Neural cell (in vitro differentiated cells): ENCODE measurements around the gene CRYBA1. TPM values are rescaled to one million over a fixed set of nuclear protein-coding genes. Genes with fewer than 3 reads are reported as not detected.

Experiments
- H2AFZ ChIP-seq: fragments of 200-600, 300-800 bp; sonication (generic), shearing (Covaris generic); 2 replicates; pipeline ENCODE4 v1.6.0; 2014; ENCODE audit warnings: low read depth, mild to moderate bottlenecking, antibody characterized with exemption, low read length, moderate library complexity
- H3F3A ChIP-seq: fragments of 200-600 bp; shearing (Covaris generic); 2 replicates; pipeline ENCODE4 v1.6.1; 2016; ENCODE audit warnings: mild to moderate bottlenecking, moderate library complexity, mixed read lengths, antibody characterized with exemption, low read length; ENCODE audit not compliant: insufficient read depth, poor library complexity, severe bottlenecking
- H3K27ac ChIP-seq: fragments of 200-600, 300-800 bp; sonication (generic), shearing (Covaris generic); 2 replicates; pipeline ENCODE4 v1.5.1; 2014; ENCODE audit warnings: mild to moderate bottlenecking, low read length, moderate library complexity
- H3K27me3 ChIP-seq: fragments of 300-800, 200-600 bp; sonication (generic), shearing (Covaris generic); 2 replicates; pipeline ENCODE4 v1.6.0; 2014; ENCODE audit warnings: mild to moderate bottlenecking, low read depth, low read length, moderate library complexity; ENCODE audit not compliant: insufficient read depth
- H3K36me3 ChIP-seq: fragments of 300-800, 200-600 bp; sonication (generic), shearing (Covaris generic); 2 replicates; pipeline ENCODE4 v1.5.1; 2014; ENCODE audit warnings: mild to moderate bottlenecking, antibody characterized with exemption, low read length, moderate library complexity; ENCODE audit not compliant: insufficient read depth
- H3K4me2 ChIP-seq: fragments of 300-800, 200-600 bp; sonication (generic), shearing (Covaris generic); 2 replicates; pipeline ENCODE4 v1.6.0; 2014; ENCODE audit warnings: mild to moderate bottlenecking, low read length
- H3K4me3 ChIP-seq: fragments of 300-800, 200-600 bp; sonication (generic), shearing (Covaris generic); 2 replicates; pipeline ENCODE4 v1.5.1; 2014; ENCODE audit warnings: mild to moderate bottlenecking, low read length, moderate library complexity
- H3K79me2 ChIP-seq: fragments of 200-600 bp; shearing (Covaris generic); replicated peaks from 2 replicates; pipeline ENCODE4 v1.6.0; 2014; ENCODE audit warnings: mild to moderate bottlenecking, low read length, moderate library complexity; ENCODE audit not compliant: insufficient read depth
- H3K9ac ChIP-seq: fragments of 300-800, 200-600 bp; sonication (generic), shearing (Covaris generic); 2 replicates; pipeline ENCODE4 v1.6.1; 2016; ENCODE audit warnings: mild to moderate bottlenecking, low read length, mixed read lengths
- H3K9me2 ChIP-seq: fragments of 200-600 bp; shearing (Covaris generic); 2 replicates; pipeline ENCODE4 v1.6.1; 2016; ENCODE audit warnings: mild to moderate bottlenecking, low read length, mixed read lengths; ENCODE audit not compliant: insufficient read depth
- H3K9me3 ChIP-seq: fragments of 200-600, 300-800 bp; sonication (generic), shearing (Covaris generic); 2 replicates; pipeline ENCODE4 v1.6.1; 2016; ENCODE audit warnings: mild to moderate bottlenecking, mixed run types, low read length, moderate library complexity, mixed read lengths
- H4K20me1 ChIP-seq: fragments of 200-600 bp; shearing (Covaris generic); 2 replicates; pipeline ENCODE4 v1.6.1; 2016; ENCODE audit warnings: mild to moderate bottlenecking, mixed run types; ENCODE audit not compliant: insufficient read depth
- CTCF ChIP-seq: fragments of 450-650 bp; IDR thresholded peaks from 2 replicates; pipeline ENCODE4 v1.5.1; 2014; ENCODE audit warnings: antibody characterized with exemption, mild to moderate bottlenecking, moderate library complexity; ENCODE audit not compliant: poor library complexity, severe bottlenecking
- EP300 ChIP-seq: fragments of 450-650 bp; conservative IDR thresholded peaks from 2 replicates; pipeline ENCODE4 v1.6.1; 2014; ENCODE audit warnings: antibody characterized with exemption, mild to moderate bottlenecking, moderate library complexity; ENCODE audit not compliant: poor library complexity, severe bottlenecking
- EZH2 ChIP-seq: fragments of 200-600, 300-800 bp; shearing (Covaris generic), sonication (generic); IDR thresholded peaks from 2 replicates; pipeline ENCODE4 v1.6.1; 2014; ENCODE audit warnings: antibody characterized with exemption, low read length, borderline replicate concordance, mild to moderate bottlenecking; ENCODE audit not compliant: insufficient read depth, poor library complexity, severe bottlenecking
- MXI1 ChIP-seq: fragments of 450-650 bp; conservative IDR thresholded peaks from 2 replicates; pipeline ENCODE4 v1.6.1; 2014; ENCODE audit warnings: antibody characterized with exemption, mild to moderate bottlenecking; ENCODE audit not compliant: poor library complexity, severe bottlenecking
- POLR2AphosphoS5 ChIP-seq: IDR thresholded peaks from 2 replicates; pipeline ENCODE4 v1.6.1; 2012
- RAD21 ChIP-seq: fragments of 450-650 bp; conservative IDR thresholded peaks from 2 replicates; pipeline ENCODE4 v1.6.1; 2014; ENCODE audit warnings: antibody characterized with exemption, mild to moderate bottlenecking, moderate library complexity
- REST ChIP-seq: IDR thresholded peaks from 2 replicates; pipeline ENCODE4 v1.6.1; 2012; ENCODE audit warnings: borderline replicate concordance
- SMC3 ChIP-seq: fragments of 450-650 bp; conservative IDR thresholded peaks from 2 replicates; pipeline ENCODE4 v1.6.1; 2014; ENCODE audit warnings: antibody characterized with exemption, mild to moderate bottlenecking, moderate library complexity; ENCODE audit not compliant: poor library complexity
- TAF1 ChIP-seq: IDR thresholded peaks from 2 replicates; pipeline ENCODE4 v1.6.1; 2012; ENCODE audit warnings: low read depth
- polyA plus RNA-seq: library from polyadenylated mRNA; depleted of rRNA; stranded (reverse); fragments of >200 nt; gene quantifications from 2 replicates; pipeline ENCODE4 v1.2.3, GENCODE V29; 2014

The CRYBA1 gene
- polyA plus RNA-seq, 1 donor from 2014 or later: not detected

- H3K36me3 ChIP-seq: no peaks in the 10 kb centered on the region
- no peaks in the 10 kb centered on the region for H3K9me2 ChIP-seq
- no peak overlapping the region for H3K4me2 ChIP-seq
- H3F3A ChIP-seq: no peaks in the 10 kb centered on the region
- no peak overlapping the region for H2AFZ ChIP-seq
- H3K9me3 ChIP-seq: no peaks in the 10 kb centered on the region
- H3K27me3 ChIP-seq: no peaks in the 10 kb centered on the region
- H3K4me3 ChIP-seq: no peak overlapping the region
- no peak overlapping the region for H3K27ac ChIP-seq
- TF ChIP-seq POLR2AphosphoS5 (no peak), REST (no peak), EP300 (no peak), MXI1 (no peak), TAF1 (no peak)
- H4K20me1 ChIP-seq: no peaks in the 10 kb centered on the region
- H3K9ac ChIP-seq: no peak overlapping the region
- no peaks in the 10 kb centered on the region for H3K79me2 ChIP-seq
Observed at GRCh38 chr17:29212094-29212631, 34.5 kb upstream of the CRYBA1 start.

GRCh38 chr17:29212681-29213121 lies 34.0 kb upstream of the CRYBA1 start:
- H4K20me1 ChIP-seq: no peaks in the 10 kb centered on the region
- no peaks in the 10 kb centered on the region for H3K79me2 ChIP-seq
- TF ChIP-seq TAF1: no peak
- no peak overlapping the region for H3K27ac ChIP-seq
- no peaks in the 10 kb centered on the region for H3K9me2 ChIP-seq
- no peaks in the 10 kb centered on the region for H3K36me3 ChIP-seq
- H3K4me3 ChIP-seq: no peak overlapping the region
- H3K9me3 ChIP-seq: no peaks in the 10 kb centered on the region
- no peak overlapping the region for H3K4me2 ChIP-seq
- H3K27me3 ChIP-seq: no peaks in the 10 kb centered on the region
- no peaks in the 10 kb centered on the region for H3F3A ChIP-seq
- no peak overlapping the region for H2AFZ ChIP-seq
- H3K9ac ChIP-seq: no peak overlapping the region

DNA sequence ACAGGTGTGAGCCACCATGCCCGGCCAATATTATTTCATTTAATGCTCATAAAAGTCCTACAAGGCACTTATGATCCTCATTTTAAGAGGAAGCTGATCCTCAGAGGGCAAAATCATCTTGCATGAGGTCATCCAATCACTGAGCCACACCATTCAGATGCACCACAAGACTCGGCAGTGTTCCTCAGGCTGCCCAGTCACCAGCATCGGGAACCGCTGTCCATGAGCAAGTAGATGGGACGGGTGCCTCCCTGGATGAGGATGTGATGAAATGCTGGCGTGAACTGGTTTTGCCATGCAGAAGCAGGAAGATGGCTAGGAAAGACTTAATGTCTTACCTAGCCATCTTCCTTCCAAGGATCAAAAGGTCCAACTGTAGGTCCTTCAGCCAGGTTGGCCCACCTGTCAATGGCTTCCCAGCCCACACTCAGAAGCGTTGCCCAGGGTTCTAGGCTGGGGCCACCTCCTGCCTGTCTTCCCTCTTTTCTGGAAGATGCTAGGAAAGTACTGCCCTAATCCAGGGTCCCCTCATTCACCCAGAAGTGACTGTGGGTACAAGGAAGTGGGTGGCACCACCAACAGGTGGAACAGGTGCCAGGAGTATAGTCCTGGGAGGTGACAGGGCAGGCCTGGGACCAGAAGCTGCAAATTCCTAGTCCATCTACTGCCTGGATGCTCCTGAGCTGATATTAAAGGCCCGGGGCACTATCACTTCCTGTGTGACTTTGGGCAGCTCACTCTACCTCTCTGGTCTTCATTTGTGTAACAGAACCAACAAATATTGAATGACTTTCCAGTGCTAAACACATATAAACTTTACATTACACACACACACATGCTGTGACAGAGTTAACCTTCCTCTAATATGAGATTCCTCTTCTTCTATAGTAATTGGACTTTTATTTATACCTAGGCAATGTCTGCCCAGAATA lies 32.2 kb upstream of the CRYBA1 start:
- H3K9ac ChIP-seq: no peak overlapping the region
- H3K9me2 ChIP-seq: no peaks in the 10 kb centered on the region
- H3K27ac ChIP-seq: no peak overlapping the region
- H4K20me1 ChIP-seq: no peaks in the 10 kb centered on the region
- no peak overlapping the region for H3K4me3 ChIP-seq
- no peaks in the 10 kb centered on the region for H3K36me3 ChIP-seq
- no peaks in the 10 kb centered on the region for H3K27me3 ChIP-seq
- H3K9me3 ChIP-seq: no peaks in the 10 kb centered on the region
- no peak overlapping the region for H2AFZ ChIP-seq
- no peaks in the 10 kb centered on the region for H3K79me2 ChIP-seq
- no peak for TF ChIP-seq CTCF
- TF ChIP-seq EZH2: no peak
- no peak for TF ChIP-seq MXI1
- no peak for TF ChIP-seq TAF1
- no peak for TF ChIP-seq REST
- TF ChIP-seq RAD21: no peak
- TF ChIP-seq SMC3: no peak
- no peak for TF ChIP-seq POLR2AphosphoS5
- TF ChIP-seq EP300: no peak
- H3K4me2 ChIP-seq: no peak overlapping the region
- no peaks in the 10 kb centered on the region for H3F3A ChIP-seq
